ENCODE results near the gene KDM4B.

DNA sequence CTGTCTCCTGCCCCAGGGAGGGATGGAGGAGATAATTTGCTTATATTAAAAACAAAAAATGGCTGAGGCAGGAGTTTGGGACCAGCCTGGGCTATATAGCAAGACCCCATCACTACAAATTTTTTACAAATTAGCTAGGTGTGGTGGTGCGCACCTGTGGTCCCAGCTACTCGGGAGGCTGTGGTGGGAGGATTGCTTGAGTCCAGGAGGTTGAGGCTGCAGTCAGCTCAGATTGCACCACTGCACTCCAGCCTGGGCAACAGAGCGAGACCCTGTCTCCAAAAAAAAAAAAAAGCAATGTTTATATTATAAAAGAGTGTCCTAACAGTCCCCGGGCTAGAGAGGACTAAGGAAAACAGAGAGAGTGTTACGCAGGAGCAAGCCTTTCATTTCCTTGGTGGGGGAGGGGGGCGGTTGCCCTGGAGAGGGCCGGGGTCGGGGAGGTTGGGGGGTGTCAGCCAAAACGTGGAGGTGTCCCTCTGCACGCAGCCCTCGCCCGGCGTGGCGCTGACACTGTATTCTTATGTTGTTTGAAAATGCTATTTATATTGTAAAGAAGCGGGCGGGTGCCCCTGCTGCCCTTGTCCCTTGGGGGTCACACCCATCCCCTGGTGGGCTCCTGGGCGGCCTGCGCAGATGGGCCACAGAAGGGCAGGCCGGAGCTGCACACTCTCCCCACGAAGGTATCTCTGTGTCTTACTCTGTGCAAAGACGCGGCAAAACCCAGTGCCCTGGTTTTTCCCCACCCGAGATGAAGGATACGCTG lies 184.0 kb downstream of the KDM4B start:
- no peak for TF ChIP-seq RCOR1 (conservative IDR thresholded peaks at IDR 0.05; ENCODE audit: low read depth, low read length)
- TF ChIP-seq POLR2A (IDR thresholded peaks at IDR 0.05; ENCODE audit: low read depth, low read length), result no peak; the same call in 1 of the 2 replicates
- TF ChIP-seq JUND (IDR thresholded peaks at IDR 0.05; ENCODE audit: low read depth, low read length), result no peak

Measured in GM12878 (cell line).